Measurements from ENCODE around the gene ZKSCAN4. TPM values are rescaled to one million over a fixed set of nuclear protein-coding genes. Genes with fewer than 3 reads are reported as not detected.

Gene ZKSCAN4
- total RNA-seq, 2 experiments from 2014 or later = 0.84 to 1.6 TPM

GRCh38 chr6:28207510-28208110 lies 44.5 kb downstream of the ZKSCAN4 start:
- ChIA-PET POLR2A (no interaction called here), CTCF (no interaction called here)
- H3K9me3 Mint-ChIP-seq = peaks cover 9% of the 10 kb centered on the region
- no peak overlapping the region for H3K27ac ChIP-seq (ENCODE audit: low read depth in 1 of 2, low read length in 2 of 2)
- H3K9me3 ChIP-seq (ENCODE audit: control insufficient read depth in 1 of 2, insufficient read depth in 1 of 2, low read length in 2 of 2) = peaks cover 11 to 33% of the 10 kb centered on the region in 2 experiments
- peak overlapping the region; percentile 49 for H3K4me3 Mint-ChIP-seq
- peaks cover 18% of the 10 kb centered on the region for H3K4me1 Mint-ChIP-seq (ENCODE audit: low read depth)
- peak in 3 of 14 experiments; percentile 16 to 38 (median 34) for DNase-seq
- peaks cover 64 to 89% of the 10 kb centered on the region in 2 experiments for H3K27me3 ChIP-seq (ENCODE audit: control insufficient read depth in 1 of 2, insufficient read depth in 2 of 2, low read length in 2 of 2)
- H3K36me3 ChIP-seq (ENCODE audit: insufficient read depth, low read length) = no peaks in the 10 kb centered on the region
- peaks cover 7% of the 10 kb centered on the region for H3K36me3 Mint-ChIP-seq (ENCODE audit: low read depth)
- TF ChIP-seq, protein P1, sequence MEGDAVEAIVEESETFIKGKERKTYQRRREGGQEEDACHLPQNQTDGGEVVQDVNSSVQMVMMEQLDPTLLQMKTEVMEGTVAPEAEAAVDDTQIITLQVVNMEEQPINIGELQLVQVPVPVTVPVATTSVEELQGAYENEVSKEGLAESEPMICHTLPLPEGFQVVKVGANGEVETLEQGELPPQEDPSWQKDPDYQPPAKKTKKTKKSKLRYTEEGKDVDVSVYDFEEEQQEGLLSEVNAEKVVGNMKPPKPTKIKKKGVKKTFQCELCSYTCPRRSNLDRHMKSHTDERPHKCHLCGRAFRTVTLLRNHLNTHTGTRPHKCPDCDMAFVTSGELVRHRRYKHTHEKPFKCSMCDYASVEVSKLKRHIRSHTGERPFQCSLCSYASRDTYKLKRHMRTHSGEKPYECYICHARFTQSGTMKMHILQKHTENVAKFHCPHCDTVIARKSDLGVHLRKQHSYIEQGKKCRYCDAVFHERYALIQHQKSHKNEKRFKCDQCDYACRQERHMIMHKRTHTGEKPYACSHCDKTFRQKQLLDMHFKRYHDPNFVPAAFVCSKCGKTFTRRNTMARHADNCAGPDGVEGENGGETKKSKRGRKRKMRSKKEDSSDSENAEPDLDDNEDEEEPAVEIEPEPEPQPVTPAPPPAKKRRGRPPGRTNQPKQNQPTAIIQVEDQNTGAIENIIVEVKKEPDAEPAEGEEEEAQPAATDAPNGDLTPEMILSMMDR (IDR thresholded peaks at IDR 0.05) = no peak
- no peak overlapping the region for H3K27ac Mint-ChIP-seq
- H3K27me3 Mint-ChIP-seq = peaks cover 92% of the 10 kb centered on the region
- no peak for ATAC-seq (ENCODE audit: poor library complexity)
- peaks cover 23% of the 10 kb centered on the region for H3K4me1 ChIP-seq (ENCODE audit: insufficient read depth, low read length)
- intact Hi-C loops (cut with DNase I, micrococcal nuclease) = no loop called here
- H3K4me3 ChIP-seq (ENCODE audit: low read length) = no peak overlapping the region

DNA sequence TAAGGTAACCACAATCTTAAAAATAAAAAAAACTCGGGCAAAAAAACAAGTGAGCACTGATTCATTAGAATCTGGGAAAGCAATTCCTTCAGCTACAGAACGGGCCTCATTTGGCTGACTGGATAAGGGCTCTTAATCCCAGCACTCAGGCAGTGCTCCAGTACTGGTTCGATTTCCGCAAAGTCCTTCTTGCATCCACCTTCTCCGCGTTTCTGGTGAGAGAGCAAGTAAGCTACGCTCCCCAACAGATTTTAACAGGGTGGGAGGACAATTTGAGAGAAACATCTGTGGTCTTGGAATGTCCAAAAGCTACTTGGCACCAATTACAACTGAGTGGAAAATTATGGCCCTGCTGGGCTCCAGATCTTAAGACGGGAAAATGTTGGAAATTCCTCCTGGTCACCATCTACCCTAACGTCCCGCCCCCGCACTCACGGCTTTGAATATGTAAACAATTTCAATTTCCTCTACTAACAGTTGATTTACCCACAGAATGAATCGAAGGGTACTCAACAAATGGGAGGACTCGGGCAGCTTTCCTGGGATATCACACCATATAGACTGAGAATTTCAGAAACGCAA lies 45.0 kb downstream of the ZKSCAN4 start:
- Mint-ChIP-seq H3K9me3 (peaks cover 9% of the 10 kb centered on the region), H3K36me3 (ENCODE audit: low read depth) (peaks cover 7% of the 10 kb centered on the region), H3K27me3 (peaks cover 92% of the 10 kb centered on the region), H3K4me1 (ENCODE audit: low read depth) (peaks cover 18% of the 10 kb centered on the region), H3K27ac (no peak overlapping the region), H3K4me3 (no peak overlapping the region)
- ATAC-seq (ENCODE audit: poor library complexity) = no peak
- Histone ChIP-seq H3K27me3 (ENCODE audit: control insufficient read depth in 1 of 2, insufficient read depth in 2 of 2, low read length in 2 of 2) (peaks cover 60 to 84% of the 10 kb centered on the region in 2 experiments), H3K4me1 (ENCODE audit: insufficient read depth, low read length) (peaks cover 19% of the 10 kb centered on the region), H3K36me3 (ENCODE audit: insufficient read depth, low read length) (no peaks in the 10 kb centered on the region), H3K27ac (ENCODE audit: low read depth in 1 of 2, low read length in 2 of 2) (no peak overlapping the region), H3K4me3 (ENCODE audit: low read length) (no peak overlapping the region), H3K9me3 (ENCODE audit: control insufficient read depth in 1 of 2, insufficient read depth in 1 of 2, low read length in 2 of 2) (peaks cover 11 to 27% of the 10 kb centered on the region in 2 experiments)
- no peak for DNase-seq
- POLR2A ChIA-PET = no interaction called here
- CTCF ChIA-PET = no interaction called here
- TF ChIP-seq, protein P1 (IDR thresholded peaks at IDR 0.05) = no peak
- intact Hi-C loops (cut with DNase I, micrococcal nuclease) = no loop called here

DNA sequence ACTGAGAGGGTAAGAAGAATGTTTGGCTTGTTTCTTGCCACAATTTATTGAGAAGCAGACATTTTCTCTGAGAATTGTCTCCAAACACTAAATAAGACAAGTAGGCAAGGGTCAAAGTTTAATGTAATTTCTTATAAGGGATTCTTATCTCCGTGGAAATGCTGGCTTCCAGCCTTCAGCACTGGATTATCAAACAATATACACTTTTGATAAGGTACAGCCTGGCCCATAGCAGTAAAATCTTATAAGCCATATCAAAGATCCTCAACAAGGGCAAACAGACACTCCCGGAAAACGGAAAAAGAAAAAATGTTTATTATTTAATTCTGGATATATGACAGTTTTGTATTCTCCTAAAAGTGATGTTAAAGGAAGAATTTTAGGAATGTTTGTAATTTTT lies 45.5 kb downstream of the ZKSCAN4 start:
- ChIA-PET CTCF (interaction anchor here (0.5 kb wide), 1 partner anchor 857 kb away, joined by 3 read pairs; no protein-coding TSS in a partner anchor), POLR2A (no interaction called here)
- Histone ChIP-seq H3K36me3 (ENCODE audit: insufficient read depth, low read length) (no peaks in the 10 kb centered on the region), H3K9me3 (ENCODE audit: control insufficient read depth in 1 of 2, insufficient read depth in 1 of 2, low read length in 2 of 2) (peaks cover 11 to 22% of the 10 kb centered on the region in 2 experiments), H3K27ac (ENCODE audit: low read depth in 1 of 2, low read length in 2 of 2) (no peak overlapping the region), H3K4me1 (ENCODE audit: insufficient read depth, low read length) (peaks cover 14% of the 10 kb centered on the region), H3K27me3 (ENCODE audit: control insufficient read depth in 1 of 2, insufficient read depth in 2 of 2, low read length in 2 of 2) (peaks cover 57 to 84% of the 10 kb centered on the region in 2 experiments), H3K4me3 (ENCODE audit: low read length) (no peak overlapping the region)
- peaks cover 16% of the 10 kb centered on the region for H3K4me1 Mint-ChIP-seq (ENCODE audit: low read depth)
- H3K27ac Mint-ChIP-seq = no peak overlapping the region
- ATAC-seq (ENCODE audit: poor library complexity) (no peak), DNase-seq (no peak)
- intact Hi-C loops (cut with DNase I, micrococcal nuclease) = no loop called here
- H3K4me3 Mint-ChIP-seq = no peak overlapping the region
- peaks cover 90% of the 10 kb centered on the region for H3K27me3 Mint-ChIP-seq
- TF ChIP-seq, protein P1 (IDR thresholded peaks at IDR 0.05) = no peak
- peaks cover 7% of the 10 kb centered on the region for H3K36me3 Mint-ChIP-seq (ENCODE audit: low read depth)
- peaks cover 9% of the 10 kb centered on the region for H3K9me3 Mint-ChIP-seq

All from CD4-positive, alpha-beta T cell (primary cell).